ENCODE data around the gene SLC35D1. TPM values are rescaled to one million over a fixed set of nuclear protein-coding genes. Genes with fewer than 3 reads are reported as not detected.
A peak's percentile ranks its signal among the peaks of the same experiment; 100 is the strongest.

Gene SLC35D1
- total and polyA plus RNA-seq, 4 experiments from 2014 or later, result 2.1 to 17.7 (median 10.2) TPM

- Histone ChIP-seq H3K9me3 (ENCODE audit: control insufficient read depth in 1 of 2, low read length in 2 of 2) (no peaks in the 10 kb centered on the region), H3K4me3 (ENCODE audit: low read length in 2 of 2) (no peak overlapping the region), H3K36me3 (ENCODE audit: insufficient read depth, low read length) (peaks cover 6% of the 10 kb centered on the region), H3K4me1 (ENCODE audit: insufficient read depth, low read length) (peaks cover 5% of the 10 kb centered on the region), H3K27me3 (ENCODE audit: insufficient read depth, low read length) (no peaks in the 10 kb centered on the region), H3K27ac (ENCODE audit: low read depth, low read length) (no peak overlapping the region)
- H3K4me1 Mint-ChIP-seq, result peaks cover 5 to 11% (median 10%) of the 10 kb centered on the region in 4 donors
- ChIA-PET POLR2A (ENCODE audit: partially characterized antibody) (no interaction called here), CTCF (ENCODE audit: partially characterized antibody) (interaction anchor here (1.0 to 2.4 kb wide), 4 partner anchors 152 to 230 kb away, joined by 3 to 16 read pairs (median 4); no protein-coding TSS in a partner anchor)
- H3K27ac Mint-ChIP-seq, result no peak overlapping the region
- no peak overlapping the region for H3K4me3 Mint-ChIP-seq
- no peaks in the 10 kb centered on the region for H3K27me3 Mint-ChIP-seq
- no peak for DNase-seq
- H3K9me3 Mint-ChIP-seq, result peaks cover 0 to 3% (median 0%) of the 10 kb centered on the region in 8 donors
- intact Hi-C loops (cut with micrococcal nuclease), result no loop called here
- H3K36me3 Mint-ChIP-seq, result peaks cover 12 to 31% of the 10 kb centered on the region in 2 donors
These were observed 60.9 kb downstream of the SLC35D1 start for GRCh38 chr1:66993076-66993475.

- Histone ChIP-seq H3K27me3 (ENCODE audit: insufficient read depth, low read length) (no peaks in the 10 kb centered on the region), H3K9me3 (ENCODE audit: control insufficient read depth in 1 of 2, low read length in 2 of 2) (no peaks in the 10 kb centered on the region), H3K4me1 (ENCODE audit: insufficient read depth, low read length) (peaks cover 18% of the 10 kb centered on the region), H3K4me3 (ENCODE audit: low read length in 2 of 2) (no peak overlapping the region), H3K36me3 (ENCODE audit: insufficient read depth, low read length) (peaks cover 45% of the 10 kb centered on the region), H3K27ac (ENCODE audit: low read depth, low read length) (no peak overlapping the region)
- no peaks in the 10 kb centered on the region for H3K27me3 Mint-ChIP-seq
- no peak overlapping the region for H3K4me3 Mint-ChIP-seq
- ChIA-PET CTCF (ENCODE audit: partially characterized antibody) (interaction anchor here (1.1 to 2.7 kb wide), 2 partner anchors 10 to 221 kb away, joined by 4 to 16 read pairs; no protein-coding TSS in a partner anchor), POLR2A (ENCODE audit: partially characterized antibody) (interaction anchor here (0.7 kb wide), 1 partner anchor 11 kb away, joined by 3 read pairs; no protein-coding TSS in a partner anchor)
- peaks cover 0 to 3% (median 0%) of the 10 kb centered on the region in 8 donors for H3K9me3 Mint-ChIP-seq
- peaks cover 12 to 18% (median 14%) of the 10 kb centered on the region in 4 donors for H3K4me1 Mint-ChIP-seq
- no peak overlapping the region for H3K27ac Mint-ChIP-seq
- no peak for DNase-seq
- intact Hi-C loops (cut with micrococcal nuclease), result no loop called here
- peaks cover 22 to 58% of the 10 kb centered on the region in 2 donors for H3K36me3 Mint-ChIP-seq
These were observed 68.1 kb downstream of the SLC35D1 start for GRCh38 chr1:66985835-66986234.

GRCh38 chr1:66984491-66984890 is 69.5 kb downstream of the SLC35D1 start:
- ChIA-PET POLR2A (ENCODE audit: partially characterized antibody) (no interaction called here), CTCF (ENCODE audit: partially characterized antibody) (interaction anchor here (1.4 kb wide), 2 partner anchors 13 to 48 kb away, joined by 3 read pairs; no protein-coding TSS in a partner anchor)
- intact Hi-C loops (cut with micrococcal nuclease), result loop anchor here (5.0 kb wide), 2 partner anchors 217 to 518 kb away; no protein-coding TSS in a partner anchor
- Mint-ChIP-seq H3K4me1 (peaks cover 17 to 23% (median 20%) of the 10 kb centered on the region in 4 donors), H3K4me3 (no peak overlapping the region), H3K27ac (peak overlapping the region in 3 of 7 donors; percentile 23 to 74 (median 49)), H3K9me3 (no peaks in the 10 kb centered on the region), H3K27me3 (no peaks in the 10 kb centered on the region), H3K36me3 (peaks cover 26 to 57% of the 10 kb centered on the region in 2 donors)
- H3K36me3 ChIP-seq (ENCODE audit: insufficient read depth, low read length), result peaks cover 45% of the 10 kb centered on the region
- no peak overlapping the region for H3K4me3 ChIP-seq (ENCODE audit: low read length in 2 of 2)
- H3K9me3 ChIP-seq (ENCODE audit: control insufficient read depth in 1 of 2, low read length in 2 of 2), result no peaks in the 10 kb centered on the region
- H3K27ac ChIP-seq (ENCODE audit: low read depth, low read length), result no peak overlapping the region
- peaks cover 25% of the 10 kb centered on the region for H3K4me1 ChIP-seq (ENCODE audit: insufficient read depth, low read length)
- no peak for DNase-seq
- H3K27me3 ChIP-seq (ENCODE audit: insufficient read depth, low read length), result no peaks in the 10 kb centered on the region

- H3K27ac ChIP-seq (ENCODE audit: low read depth, low read length), result no peak overlapping the region
- Mint-ChIP-seq H3K9me3 (no peaks in the 10 kb centered on the region), H3K4me3 (peak overlapping the region in 2 of 8 donors; percentile 20 to 54), H3K4me1 (peaks cover 20 to 37% (median 22%) of the 10 kb centered on the region in 4 donors), H3K27me3 (no peaks in the 10 kb centered on the region), H3K27ac (peak overlapping the region in 6 of 7 donors; percentile 35 to 92 (median 76)), H3K36me3 (peaks cover 25 to 57% of the 10 kb centered on the region in 2 donors)
- DNase-seq, result no peak
- ChIA-PET CTCF (ENCODE audit: partially characterized antibody) (no interaction called here), POLR2A (ENCODE audit: partially characterized antibody) (no interaction called here)
- peaks cover 39% of the 10 kb centered on the region for H3K36me3 ChIP-seq (ENCODE audit: insufficient read depth, low read length)
- no peaks in the 10 kb centered on the region for H3K27me3 ChIP-seq (ENCODE audit: insufficient read depth, low read length)
- intact Hi-C loops (cut with micrococcal nuclease), result loop anchor here (5.0 kb wide), 2 partner anchors 215 to 520 kb away; no protein-coding TSS in a partner anchor
- no peak overlapping the region for H3K4me3 ChIP-seq (ENCODE audit: low read length in 2 of 2)
- H3K4me1 ChIP-seq (ENCODE audit: insufficient read depth, low read length), result peaks cover 25% of the 10 kb centered on the region
- no peaks in the 10 kb centered on the region for H3K9me3 ChIP-seq (ENCODE audit: control insufficient read depth in 1 of 2, low read length in 2 of 2)
These were observed 71.2 kb downstream of the SLC35D1 start for GRCh38 chr1:66982561-66983260.

- Histone ChIP-seq H3K36me3 (ENCODE audit: insufficient read depth, low read length) (peaks cover 36% of the 10 kb centered on the region), H3K4me1 (ENCODE audit: insufficient read depth, low read length) (peaks cover 25% of the 10 kb centered on the region), H3K27ac (ENCODE audit: low read depth, low read length) (peak overlapping the region; percentile 61), H3K27me3 (ENCODE audit: insufficient read depth, low read length) (no peaks in the 10 kb centered on the region), H3K9me3 (ENCODE audit: control insufficient read depth in 1 of 2, low read length in 2 of 2) (no peaks in the 10 kb centered on the region), H3K4me3 (ENCODE audit: low read length in 2 of 2) (peak overlapping the region in 1 of 2 donors; percentile 9)
- intact Hi-C loops (cut with micrococcal nuclease), result loop anchor here (2.0 to 5.0 kb wide), 4 partner anchors 19 to 521 kb away; no protein-coding TSS in a partner anchor
- DNase-seq, result peak; percentile 55 to 72 (median 67)
- ChIA-PET CTCF (ENCODE audit: partially characterized antibody) (interaction anchor here (0.6 to 1.5 kb wide), 10 partner anchors 14 to 520 kb away, joined by 3 to 9 read pairs (median 4); no protein-coding TSS in a partner anchor), POLR2A (ENCODE audit: partially characterized antibody) (interaction anchor here (0.7 to 2.1 kb wide), 5 partner anchors 8 to 72 kb away, joined by 3 to 16 read pairs (median 7); partner anchors contain the start of genes DNAI4, MIER1 and SLC35D1)
- peak overlapping the region; percentile 2 to 80 (median 72) for H3K4me3 Mint-ChIP-seq
- H3K9me3 Mint-ChIP-seq, result no peaks in the 10 kb centered on the region
- H3K27ac Mint-ChIP-seq, result peak overlapping the region; percentile 53 to 94 (median 77)
- peaks cover 26 to 60% of the 10 kb centered on the region in 2 donors for H3K36me3 Mint-ChIP-seq
- peaks cover 20 to 37% (median 22%) of the 10 kb centered on the region in 4 donors for H3K4me1 Mint-ChIP-seq
- no peaks in the 10 kb centered on the region for H3K27me3 Mint-ChIP-seq
These were observed 72.3 kb downstream of the SLC35D1 start for GRCh38 chr1:66981679-66982078.

- POLR2A ChIA-PET (ENCODE audit: partially characterized antibody), result interaction anchor here (0.7 to 2.1 kb wide), 5 partner anchors 8 to 73 kb away, joined by 3 to 16 read pairs (median 7); partner anchors contain the start of genes DNAI4, MIER1 and SLC35D1
- intact Hi-C loops (cut with micrococcal nuclease), result loop anchor here (2.0 to 5.0 kb wide), 4 partner anchors 18 to 521 kb away; no protein-coding TSS in a partner anchor
- no peak for DNase-seq
- H3K9me3 Mint-ChIP-seq, result no peaks in the 10 kb centered on the region
- H3K4me3 Mint-ChIP-seq, result peak overlapping the region; percentile 57 to 80 (median 72)
- H3K27me3 ChIP-seq (ENCODE audit: insufficient read depth, low read length), result no peaks in the 10 kb centered on the region
- CTCF ChIA-PET (ENCODE audit: partially characterized antibody), result interaction anchor here (0.6 to 1.5 kb wide), 10 partner anchors 15 to 521 kb away, joined by 3 to 9 read pairs (median 4); no protein-coding TSS in a partner anchor
- H3K4me1 Mint-ChIP-seq, result peaks cover 20 to 37% (median 22%) of the 10 kb centered on the region in 4 donors
- no peaks in the 10 kb centered on the region for H3K27me3 Mint-ChIP-seq
- peaks cover 25% of the 10 kb centered on the region for H3K4me1 ChIP-seq (ENCODE audit: insufficient read depth, low read length)
- H3K4me3 ChIP-seq (ENCODE audit: low read length in 2 of 2), result no peak overlapping the region
- peaks cover 26 to 61% of the 10 kb centered on the region in 2 donors for H3K36me3 Mint-ChIP-seq
- H3K27ac Mint-ChIP-seq, result peak overlapping the region; percentile 64 to 94 (median 86)
- peak overlapping the region; percentile 61 for H3K27ac ChIP-seq (ENCODE audit: low read depth, low read length)
- no peaks in the 10 kb centered on the region for H3K9me3 ChIP-seq (ENCODE audit: control insufficient read depth in 1 of 2, low read length in 2 of 2)
- H3K36me3 ChIP-seq (ENCODE audit: insufficient read depth, low read length), result peaks cover 31% of the 10 kb centered on the region
These were observed 73.1 kb downstream of the SLC35D1 start for GRCh38 chr1:66980745-66981367.
